ENCODE measurements around the gene PPP1R7. TPM values are rescaled to one million over a fixed set of nuclear protein-coding genes. Genes with fewer than 3 reads are reported as not detected.

The PPP1R7 gene
- total and polyA plus RNA-seq, 4 donors: 40.6 to 101 (median 83.4) TPM

- 73% methylated on average over 7 of the region's 7 CpGs for WGBS (ENCODE audit: insufficient coverage)
- H3K36me3 ChIP-seq (ENCODE audit: control insufficient read depth, insufficient read depth, low read length): peaks cover 3% of the 10 kb centered on the region
- DNase-seq (ENCODE audit: low read depth in 4 of 6, low spot score in 6 of 6): no peak
These were observed 63.3 kb downstream of the PPP1R7 start for GRCh38 chr2:241213567-241213966.

GRCh38 chr2:241214209-241214608 is 63.9 kb downstream of the PPP1R7 start:
- Histone ChIP-seq H3K27me3 (ENCODE audit: control insufficient read depth, insufficient read depth, low read length) (no peaks in the 10 kb centered on the region), H3K4me1 (ENCODE audit: control insufficient read depth, insufficient read depth, low read length) (peaks cover 14% of the 10 kb centered on the region), H3K4me3 (ENCODE audit: low read depth, low read length) (no peak overlapping the region), H3K27ac (ENCODE audit: low read depth, low read length) (no peak overlapping the region), H3K36me3 (ENCODE audit: control insufficient read depth, insufficient read depth, low read length) (peaks cover 3% of the 10 kb centered on the region), H3K9me3 (ENCODE audit: control insufficient read depth, insufficient read depth, low read length) (no peaks in the 10 kb centered on the region)
- 65% methylated on average over 9 of the region's 10 CpGs for WGBS (ENCODE audit: insufficient coverage)
- DNase-seq (ENCODE audit: low read depth in 4 of 6, low spot score in 6 of 6): no peak

More at GRCh38 chr2:241213567-241213966, 63.3 kb downstream of the PPP1R7 start:
- H3K4me3 ChIP-seq (ENCODE audit: low read depth, low read length): no peak overlapping the region
- peaks cover 11% of the 10 kb centered on the region for H3K4me1 ChIP-seq (ENCODE audit: control insufficient read depth, insufficient read depth, low read length)
- H3K27me3 ChIP-seq (ENCODE audit: control insufficient read depth, insufficient read depth, low read length): no peaks in the 10 kb centered on the region
- H3K9me3 ChIP-seq (ENCODE audit: control insufficient read depth, insufficient read depth, low read length): no peaks in the 10 kb centered on the region
- no peak overlapping the region for H3K27ac ChIP-seq (ENCODE audit: low read depth, low read length)

GRCh38 chr2:241214766-241215165 is 64.5 kb downstream of the PPP1R7 start:
- Histone ChIP-seq H3K4me1 (ENCODE audit: control insufficient read depth, insufficient read depth, low read length) (peaks cover 14% of the 10 kb centered on the region), H3K27me3 (ENCODE audit: control insufficient read depth, insufficient read depth, low read length) (no peaks in the 10 kb centered on the region), H3K36me3 (ENCODE audit: control insufficient read depth, insufficient read depth, low read length) (peaks cover 3% of the 10 kb centered on the region), H3K27ac (ENCODE audit: low read depth, low read length) (no peak overlapping the region), H3K4me3 (ENCODE audit: low read depth, low read length) (no peak overlapping the region), H3K9me3 (ENCODE audit: control insufficient read depth, insufficient read depth, low read length) (no peaks in the 10 kb centered on the region)
- 88% methylated on average over 11 of the region's 12 CpGs for WGBS (ENCODE audit: insufficient coverage)
- no peak for DNase-seq (ENCODE audit: low read depth in 4 of 6, low spot score in 6 of 6)

GRCh38 chr2:241215421-241215820 is 65.2 kb downstream of the PPP1R7 start:
- H3K9me3 ChIP-seq (ENCODE audit: control insufficient read depth, insufficient read depth, low read length): no peaks in the 10 kb centered on the region
- no peaks in the 10 kb centered on the region for H3K27me3 ChIP-seq (ENCODE audit: control insufficient read depth, insufficient read depth, low read length)
- peaks cover 14% of the 10 kb centered on the region for H3K4me1 ChIP-seq (ENCODE audit: control insufficient read depth, insufficient read depth, low read length)
- DNase-seq (ENCODE audit: low read depth in 4 of 6, low spot score in 6 of 6): no peak
- no peak overlapping the region for H3K4me3 ChIP-seq (ENCODE audit: low read depth, low read length)
- WGBS (ENCODE audit: insufficient coverage): 77% methylated on average over 9 of the region's 9 CpGs
- no peak overlapping the region for H3K27ac ChIP-seq (ENCODE audit: low read depth, low read length)
- peaks cover under 1% of the 10 kb centered on the region for H3K36me3 ChIP-seq (ENCODE audit: control insufficient read depth, insufficient read depth, low read length)

- H3K4me1 ChIP-seq (ENCODE audit: control insufficient read depth, insufficient read depth, low read length): peaks cover 14% of the 10 kb centered on the region
- H3K9me3 ChIP-seq (ENCODE audit: control insufficient read depth, insufficient read depth, low read length): no peaks in the 10 kb centered on the region
- H3K4me3 ChIP-seq (ENCODE audit: low read depth, low read length): no peak overlapping the region
- H3K27me3 ChIP-seq (ENCODE audit: control insufficient read depth, insufficient read depth, low read length): no peaks in the 10 kb centered on the region
- no peak overlapping the region for H3K27ac ChIP-seq (ENCODE audit: low read depth, low read length)
- no peak for DNase-seq (ENCODE audit: low read depth in 4 of 6, low spot score in 6 of 6)
- H3K36me3 ChIP-seq (ENCODE audit: control insufficient read depth, insufficient read depth, low read length): no peaks in the 10 kb centered on the region
- 45% methylated on average over 13 of the region's 14 CpGs for WGBS (ENCODE audit: insufficient coverage)
These were observed 66.0 kb downstream of the PPP1R7 start for GRCh38 chr2:241216211-241216761.

- no peaks in the 10 kb centered on the region for H3K27me3 ChIP-seq (ENCODE audit: control insufficient read depth, insufficient read depth, low read length)
These were observed 67.2 kb downstream of the PPP1R7 start for GRCh38 chr2:241217320-241218031.

GRCh38 chr2:241218131-241219029 is 68.1 kb downstream of the PPP1R7 start:
- peaks cover 20% of the 10 kb centered on the region for H3K4me1 ChIP-seq (ENCODE audit: control insufficient read depth, insufficient read depth, low read length)
- DNase-seq (ENCODE audit: low read depth in 4 of 6, low spot score in 6 of 6): peak in 2 of 6 donors; percentile 53 to 55
- no peaks in the 10 kb centered on the region for H3K27me3 ChIP-seq (ENCODE audit: control insufficient read depth, insufficient read depth, low read length)
- WGBS (ENCODE audit: insufficient coverage): under 1% methylated on average over 59 of the region's 83 CpGs
- H3K27ac ChIP-seq (ENCODE audit: low read depth, low read length): no peak overlapping the region
- H3K9me3 ChIP-seq (ENCODE audit: control insufficient read depth, insufficient read depth, low read length): no peaks in the 10 kb centered on the region
- peaks cover 6% of the 10 kb centered on the region for H3K36me3 ChIP-seq (ENCODE audit: control insufficient read depth, insufficient read depth, low read length)
- peak overlapping the region; percentile 38 for H3K4me3 ChIP-seq (ENCODE audit: low read depth, low read length)

More at GRCh38 chr2:241217320-241218031, 67.2 kb downstream of the PPP1R7 start:
- Histone ChIP-seq H3K27ac (ENCODE audit: low read depth, low read length) (peak overlapping the region; percentile 81), H3K4me3 (ENCODE audit: low read depth, low read length) (peak overlapping the region; percentile 22), H3K36me3 (ENCODE audit: control insufficient read depth, insufficient read depth, low read length) (no peaks in the 10 kb centered on the region), H3K4me1 (ENCODE audit: control insufficient read depth, insufficient read depth, low read length) (peaks cover 14% of the 10 kb centered on the region), H3K9me3 (ENCODE audit: control insufficient read depth, insufficient read depth, low read length) (no peaks in the 10 kb centered on the region)
- DNase-seq (ENCODE audit: low read depth in 4 of 6, low spot score in 6 of 6): peak in 4 of 6 donors; percentile 23 to 77 (median 49)
- WGBS (ENCODE audit: insufficient coverage): under 1% methylated on average over 50 of the region's 77 CpGs

GRCh38 chr2:241219030-241219382 is 68.7 kb downstream of the PPP1R7 start:
- peak overlapping the region; percentile 38 for H3K4me3 ChIP-seq (ENCODE audit: low read depth, low read length)
- no CpG with 5 or more reads among the region's 4 CpGs for WGBS (ENCODE audit: insufficient coverage)
- DNase-seq (ENCODE audit: low read depth in 4 of 6, low spot score in 6 of 6): no peak
- H3K27me3 ChIP-seq (ENCODE audit: control insufficient read depth, insufficient read depth, low read length): no peaks in the 10 kb centered on the region
- peaks cover 26% of the 10 kb centered on the region for H3K4me1 ChIP-seq (ENCODE audit: control insufficient read depth, insufficient read depth, low read length)
- H3K9me3 ChIP-seq (ENCODE audit: control insufficient read depth, insufficient read depth, low read length): no peaks in the 10 kb centered on the region
- H3K27ac ChIP-seq (ENCODE audit: low read depth, low read length): no peak overlapping the region
- peaks cover 12% of the 10 kb centered on the region for H3K36me3 ChIP-seq (ENCODE audit: control insufficient read depth, insufficient read depth, low read length)

GRCh38 chr2:241219856-241220356 is 69.6 kb downstream of the PPP1R7 start:
- DNase-seq (ENCODE audit: low read depth in 4 of 6, low spot score in 6 of 6): no peak
- Histone ChIP-seq H3K27me3 (ENCODE audit: control insufficient read depth, insufficient read depth, low read length) (no peaks in the 10 kb centered on the region), H3K4me1 (ENCODE audit: control insufficient read depth, insufficient read depth, low read length) (peaks cover 35% of the 10 kb centered on the region), H3K4me3 (ENCODE audit: low read depth, low read length) (no peak overlapping the region), H3K9me3 (ENCODE audit: control insufficient read depth, insufficient read depth, low read length) (no peaks in the 10 kb centered on the region), H3K27ac (ENCODE audit: low read depth, low read length) (no peak overlapping the region), H3K36me3 (ENCODE audit: control insufficient read depth, insufficient read depth, low read length) (peaks cover 13% of the 10 kb centered on the region)
- WGBS (ENCODE audit: insufficient coverage): 100% methylated on average over 1 of the region's 6 CpGs

Measured in spinal cord (tissue), 10 donors.